Renal cortex interstitium (tissue), 11 donors: Measurements from ENCODE around the gene RPL37A. TPM values are rescaled to one million over a fixed set of nuclear protein-coding genes. Genes with fewer than 3 reads are reported as not detected.
A peak's percentile ranks its signal among the peaks of the same experiment; 100 is the strongest.

Source experiments
- DNase-seq, 11 donors: peaks; one replicate each; pipeline ENCODE4 v3.0.0-alpha.2; 2013; ENCODE audit warnings: low read depth in 9 of 11, low spot score in 4 of 11; ENCODE audit errors: extremely low read depth in 1 of 11
- polyA plus RNA-seq, 3 donors: library from polyadenylated mRNA; unstranded; fragments of 120-200 nt; gene quantifications; one replicate each; pipeline ENCODE4 v1.2.1, GENCODE V29; 2013; ENCODE audit not compliant: insufficient read length in 3 of 3

The RPL37A gene
- polyA plus RNA-seq, 3 donors = 2,092 to 2,614 (median 2,146) TPM

- DNase-seq = no peak
These were observed 28.3 kb downstream of the RPL37A start for GRCh38 chr2:216526939-216527338.

GRCh38 chr2:216527600-216527999 is 29.0 kb downstream of the RPL37A start:
- no peak for DNase-seq

GRCh38 chr2:216532562-216532961 is 33.9 kb downstream of the RPL37A start:
- DNase-seq = no peak

DNA sequence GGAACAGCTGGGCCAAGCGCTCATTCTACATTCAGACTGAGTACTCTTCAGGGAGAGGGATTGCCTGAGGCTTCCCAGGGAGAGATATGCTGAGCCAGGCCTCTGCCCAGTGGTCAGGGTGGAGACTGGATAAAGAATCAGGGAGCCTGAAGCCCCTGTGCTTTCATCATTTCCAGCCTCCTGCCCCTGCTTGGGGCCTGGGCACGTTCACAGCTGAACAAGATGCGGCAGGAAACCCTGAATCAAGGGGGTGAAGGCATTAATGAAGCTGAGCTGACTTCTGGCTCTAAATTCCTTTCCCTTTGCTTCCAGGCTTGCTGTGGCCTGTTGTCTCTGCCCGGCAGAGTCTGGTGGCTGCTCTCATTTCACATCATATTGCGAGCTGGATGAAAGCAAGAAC is 35.0 kb downstream of the RPL37A start:
- no peak for DNase-seq

DNA sequence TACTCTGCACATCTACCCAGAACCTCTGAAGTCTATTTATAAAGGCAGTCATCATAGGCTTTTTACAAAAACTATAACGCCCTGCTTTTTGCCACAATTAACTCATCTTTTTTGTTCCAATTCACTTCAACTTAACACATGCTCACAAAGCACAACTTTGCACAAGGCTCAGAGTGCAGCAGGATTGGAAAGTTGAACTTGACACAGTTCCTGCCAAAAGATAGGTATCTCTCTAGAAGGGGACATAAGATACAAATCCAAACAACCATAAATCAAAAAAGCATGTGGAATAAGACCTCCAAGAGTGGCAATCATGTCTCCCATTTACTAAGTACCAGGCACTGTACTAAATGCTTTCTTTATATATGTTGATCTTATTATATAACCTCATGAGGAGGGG is 36.2 kb downstream of the RPL37A start:
- no peak for DNase-seq

DNA sequence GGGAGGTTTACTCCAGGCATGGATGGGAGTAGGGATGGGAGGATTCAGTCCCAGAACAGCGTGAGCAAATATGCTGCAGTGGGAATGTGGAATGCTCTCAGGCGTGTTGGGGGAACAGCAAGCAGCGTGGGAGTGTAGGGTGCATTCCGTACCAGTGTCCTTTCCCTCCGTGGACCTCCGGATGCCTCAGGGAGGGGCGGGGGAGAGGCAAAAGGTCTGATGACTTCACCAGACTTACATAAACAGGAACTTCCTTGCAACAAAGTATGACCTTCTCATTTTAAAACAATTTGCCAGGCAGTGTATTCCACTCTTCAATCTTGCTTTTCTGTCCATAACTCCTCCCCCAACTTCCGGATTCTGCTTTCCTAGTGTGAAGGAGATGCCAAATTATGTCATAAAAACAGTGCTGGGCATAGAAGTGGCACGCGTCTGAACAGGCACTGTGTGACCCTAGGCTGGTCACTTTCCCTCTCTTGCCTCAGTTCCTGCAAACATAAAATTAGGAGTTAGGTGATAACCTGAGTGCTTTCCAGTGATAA is 36.9 kb downstream of the RPL37A start:
- peak in 8 of 11 donors; percentile 55 to 83 (median 69) for DNase-seq

- DNase-seq = peak in 3 of 11 donors; percentile 43 to 55 (median 44)
These were observed 38.1 kb downstream of the RPL37A start for GRCh38 chr2:216536734-216537210.

GRCh38 chr2:216537366-216537765 is 38.7 kb downstream of the RPL37A start:
- no peak for DNase-seq

DNA sequence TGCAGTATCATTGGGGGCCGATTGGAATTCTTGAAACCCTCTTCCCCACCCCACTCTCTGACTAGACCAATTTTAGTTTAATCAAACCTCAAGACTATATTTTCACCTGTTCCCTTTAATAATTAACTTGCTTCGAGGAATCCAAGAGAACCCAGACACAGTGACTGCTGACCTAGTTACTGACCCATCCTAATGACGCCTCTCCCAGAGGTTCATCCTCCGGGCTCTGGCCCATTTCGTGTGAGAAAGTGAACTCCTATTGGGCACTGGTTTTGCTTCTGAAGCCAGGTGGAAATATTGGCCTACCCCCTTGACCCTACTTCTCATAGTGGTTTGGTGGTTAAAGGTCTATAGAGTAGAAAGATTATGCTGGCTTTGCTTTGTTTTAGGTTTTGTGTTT is 39.9 kb downstream of the RPL37A start:
- peak in 1 of 11 donors; percentile 66 for DNase-seq

GRCh38 chr2:216539120-216539519 is 40.5 kb downstream of the RPL37A start:
- DNase-seq = no peak

GRCh38 chr2:216539791-216540241 is 41.2 kb downstream of the RPL37A start:
- DNase-seq = no peak

DNA sequence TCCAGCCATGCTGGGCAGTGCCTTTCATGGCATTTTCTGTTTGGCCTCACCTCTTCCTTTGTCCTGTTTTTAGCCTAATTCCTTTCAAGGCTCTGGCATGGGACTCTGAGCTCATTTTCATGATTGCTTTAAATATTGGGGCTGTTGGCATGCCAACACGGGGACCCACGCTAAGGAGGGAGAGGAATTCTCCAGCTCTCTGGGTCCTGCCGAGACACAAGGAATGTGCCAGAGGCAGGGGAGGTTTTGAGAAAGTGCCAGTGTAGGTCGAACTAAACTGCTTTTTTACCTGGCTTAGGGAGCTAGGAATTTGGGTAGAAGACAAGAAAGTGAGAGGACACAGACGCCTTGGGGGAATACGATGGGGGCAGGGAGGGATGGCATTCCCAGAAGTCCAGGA is 42.3 kb downstream of the RPL37A start:
- DNase-seq = no peak

DNA sequence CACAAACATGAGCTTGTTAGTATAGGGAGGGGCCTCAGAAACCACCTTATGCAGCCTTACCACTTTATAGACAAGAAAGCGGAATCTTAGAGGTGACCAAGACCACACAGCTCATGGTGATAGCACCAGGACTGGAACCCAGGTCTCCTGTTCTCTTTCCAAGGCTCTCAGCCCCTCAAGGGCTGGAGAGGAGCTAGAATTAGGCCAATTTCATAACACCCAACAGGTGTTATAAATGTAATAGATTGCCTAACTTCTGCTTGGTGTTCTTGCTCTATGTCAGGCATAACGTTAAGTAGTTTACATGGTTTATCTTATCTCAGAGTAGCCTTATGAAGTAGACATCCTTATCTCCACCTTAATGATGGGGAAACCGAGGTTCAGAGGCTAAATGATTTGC is 42.9 kb downstream of the RPL37A start:
- no peak for DNase-seq

GRCh38 chr2:216545359-216545758 is 46.7 kb downstream of the RPL37A start:
- DNase-seq = no peak

- DNase-seq = no peak
These were observed 47.6 kb downstream of the RPL37A start for GRCh38 chr2:216546241-216546640.

DNA sequence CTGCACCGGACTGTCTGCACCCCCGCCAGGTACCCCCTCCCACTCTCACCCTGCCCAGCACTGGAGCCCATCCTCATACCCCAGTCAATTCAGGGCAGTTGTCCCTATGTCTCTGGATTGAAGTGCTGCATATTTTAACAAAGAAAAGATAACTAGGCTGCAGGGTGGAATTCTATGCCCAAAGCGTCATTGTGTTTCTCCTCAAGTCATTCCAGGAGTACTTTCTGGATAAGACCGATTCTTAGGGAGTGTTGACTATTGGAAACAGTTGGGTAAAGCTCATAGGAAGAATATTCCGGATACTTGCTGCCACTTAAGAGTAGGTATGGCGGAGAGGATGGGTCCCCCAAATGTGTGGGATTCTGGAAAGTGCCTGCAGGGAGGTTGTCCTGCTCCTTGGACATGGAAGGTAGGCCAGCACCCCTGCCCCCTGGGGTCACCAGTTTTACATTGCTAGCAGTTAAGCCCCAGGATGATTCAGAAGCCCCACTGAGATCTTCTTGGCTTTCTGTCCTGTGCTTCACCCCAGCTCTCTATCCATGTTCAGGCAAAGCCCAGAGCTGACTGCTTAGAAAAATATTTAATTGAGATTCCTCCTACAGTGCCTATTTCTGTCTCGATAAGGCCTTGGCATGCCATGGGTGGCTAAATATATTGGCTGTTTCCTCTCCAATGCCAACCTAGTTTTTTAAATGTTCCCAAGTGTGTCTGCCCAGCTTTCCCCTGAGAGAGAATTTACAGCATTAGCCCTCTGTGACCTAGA is 48.2 kb downstream of the RPL37A start:
- DNase-seq = no peak

DNA sequence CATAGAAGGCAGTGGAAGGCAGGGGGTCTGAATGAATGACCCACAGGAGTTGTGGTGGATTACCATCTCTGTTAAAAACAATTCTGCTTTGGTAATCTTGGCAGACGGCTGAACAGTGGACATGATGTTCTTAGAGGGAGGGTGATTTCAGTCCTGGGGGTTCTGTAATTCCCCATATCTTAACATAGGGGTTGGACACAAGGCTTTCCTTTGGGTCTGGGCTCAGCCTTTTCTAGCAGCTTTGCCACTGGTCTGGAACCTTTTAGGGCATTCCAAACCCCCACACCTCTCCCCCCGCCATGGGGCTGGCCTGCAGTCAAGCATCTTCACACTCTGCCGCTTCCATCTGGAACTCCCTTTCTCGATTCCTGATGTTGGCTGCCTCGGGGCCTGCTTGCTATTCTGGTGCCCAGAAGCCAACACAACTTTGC is 50.3 kb downstream of the RPL37A start:
- no peak for DNase-seq

- no peak for DNase-seq
These were observed 51.5 kb downstream of the RPL37A start for GRCh38 chr2:216549926-216550690.

GRCh38 chr2:216551234-216552068 is 52.8 kb downstream of the RPL37A start:
- no peak for DNase-seq
